ENCODE measurements around the gene PLPP6. TPM values are rescaled to one million over a fixed set of nuclear protein-coding genes. Genes with fewer than 3 reads are reported as not detected.

Gene PLPP6
- total and polyA plus RNA-seq, 8 donors, result 4.8 to 11.5 (median 7.1) TPM

DNA sequence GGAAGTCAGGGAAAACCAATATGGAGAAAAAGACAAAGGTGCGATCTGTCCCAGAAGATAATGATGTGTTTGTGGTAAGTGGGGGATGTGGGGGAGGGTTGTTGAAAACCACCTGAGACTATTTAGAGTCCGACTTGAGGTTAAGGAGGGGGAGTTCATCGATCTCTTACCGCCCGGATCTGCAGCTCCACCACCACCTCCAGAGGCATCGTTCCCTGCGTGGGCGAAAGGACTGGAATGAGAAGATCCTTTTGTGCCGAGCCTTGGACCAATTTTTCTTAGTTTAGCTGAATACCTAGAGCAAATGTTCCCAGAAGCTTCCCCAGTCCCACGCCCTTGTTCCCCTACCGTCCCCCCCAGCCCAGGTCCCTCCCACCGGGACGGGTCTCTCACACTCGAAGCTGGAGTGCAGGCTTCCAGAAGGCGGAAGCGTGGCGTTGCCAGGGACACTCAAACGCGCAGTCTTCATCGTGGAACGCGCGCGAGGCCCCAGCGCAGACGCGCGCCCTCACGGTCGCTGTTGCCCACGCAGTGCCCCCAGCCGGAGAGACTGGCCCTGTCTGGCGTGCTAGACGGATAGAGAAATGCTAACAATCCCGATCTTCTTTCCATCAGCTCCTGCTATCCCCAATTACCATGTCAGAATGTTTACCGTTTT is 4.1 kb downstream of the PLPP6 start, which contains the start of gene SPATA6L:
SPATA6L (minus strand) TSS at position 439 of the 658 bp plus-strand sequence; CDS start at position 209, 230 bp downstream.
- TF ChIP-seq, protein P1, sequence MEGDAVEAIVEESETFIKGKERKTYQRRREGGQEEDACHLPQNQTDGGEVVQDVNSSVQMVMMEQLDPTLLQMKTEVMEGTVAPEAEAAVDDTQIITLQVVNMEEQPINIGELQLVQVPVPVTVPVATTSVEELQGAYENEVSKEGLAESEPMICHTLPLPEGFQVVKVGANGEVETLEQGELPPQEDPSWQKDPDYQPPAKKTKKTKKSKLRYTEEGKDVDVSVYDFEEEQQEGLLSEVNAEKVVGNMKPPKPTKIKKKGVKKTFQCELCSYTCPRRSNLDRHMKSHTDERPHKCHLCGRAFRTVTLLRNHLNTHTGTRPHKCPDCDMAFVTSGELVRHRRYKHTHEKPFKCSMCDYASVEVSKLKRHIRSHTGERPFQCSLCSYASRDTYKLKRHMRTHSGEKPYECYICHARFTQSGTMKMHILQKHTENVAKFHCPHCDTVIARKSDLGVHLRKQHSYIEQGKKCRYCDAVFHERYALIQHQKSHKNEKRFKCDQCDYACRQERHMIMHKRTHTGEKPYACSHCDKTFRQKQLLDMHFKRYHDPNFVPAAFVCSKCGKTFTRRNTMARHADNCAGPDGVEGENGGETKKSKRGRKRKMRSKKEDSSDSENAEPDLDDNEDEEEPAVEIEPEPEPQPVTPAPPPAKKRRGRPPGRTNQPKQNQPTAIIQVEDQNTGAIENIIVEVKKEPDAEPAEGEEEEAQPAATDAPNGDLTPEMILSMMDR (IDR thresholded peaks at IDR 0.05), result no peak
- Histone ChIP-seq H3K27ac (peak within 1 kb of the TSS; percentile 72 to 97 (median 90)), H3K4me3 (peak within 1 kb of the TSS; percentile 26 to 90 (median 64)), H3K9me3 (no peaks in the 10 kb centered on the region), H3K27me3 (no peaks in the 10 kb centered on the region), H3K4me1 (peaks cover 0 to 30% (median 24%) of the 10 kb centered on the region in 3 donors), H3K36me3 (no peaks in the 10 kb centered on the region)
- FAIRE-seq (no peak), DNase-seq (peak; percentile 70 to 86 (median 79)), ATAC-seq (peak; percentile 50 to 78 (median 68))
- intact Hi-C loops (cut with DNase I), result no loop called here
- 0% methylated on average over 36 of the region's 36 CpGs for WGBS, 2 donors

DNA sequence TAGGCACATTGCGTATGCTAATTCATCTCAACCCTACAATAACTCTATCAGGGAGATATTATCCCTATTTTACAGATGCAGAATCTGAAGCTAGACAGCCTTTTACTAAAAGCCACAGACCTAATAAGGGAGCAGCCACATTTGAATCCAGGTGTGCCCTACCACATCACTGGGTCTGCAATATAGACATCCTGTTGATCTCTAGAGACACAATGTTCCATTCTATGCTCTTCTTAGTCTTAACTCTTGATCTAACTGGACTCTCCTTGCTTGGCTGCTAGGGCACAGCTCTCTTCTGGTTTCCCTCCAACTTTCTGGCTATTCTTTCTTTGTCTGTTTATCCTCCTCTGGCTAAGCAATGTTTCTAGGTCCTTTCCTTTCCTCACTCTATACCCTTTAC is 5.6 kb downstream of the PLPP6 start:
- 88 to 93% methylated on average over 1 of the region's 1 CpG for WGBS, 2 donors
- intact Hi-C loops (cut with DNase I), result no loop called here
- no peak for FAIRE-seq
- H3K4me1 ChIP-seq, result peaks cover 0 to 24% (median 18%) of the 10 kb centered on the region in 3 donors
- no peaks in the 10 kb centered on the region for H3K36me3 ChIP-seq
- no peaks in the 10 kb centered on the region for H3K27me3 ChIP-seq
- no peaks in the 10 kb centered on the region for H3K9me3 ChIP-seq
- H3K4me3 ChIP-seq, result no peak overlapping the region
- TF ChIP-seq, protein P1 (IDR thresholded peaks at IDR 0.05), result no peak
- DNase-seq, result no peak
- no peak overlapping the region for H3K27ac ChIP-seq
- ATAC-seq, result no peak

DNA sequence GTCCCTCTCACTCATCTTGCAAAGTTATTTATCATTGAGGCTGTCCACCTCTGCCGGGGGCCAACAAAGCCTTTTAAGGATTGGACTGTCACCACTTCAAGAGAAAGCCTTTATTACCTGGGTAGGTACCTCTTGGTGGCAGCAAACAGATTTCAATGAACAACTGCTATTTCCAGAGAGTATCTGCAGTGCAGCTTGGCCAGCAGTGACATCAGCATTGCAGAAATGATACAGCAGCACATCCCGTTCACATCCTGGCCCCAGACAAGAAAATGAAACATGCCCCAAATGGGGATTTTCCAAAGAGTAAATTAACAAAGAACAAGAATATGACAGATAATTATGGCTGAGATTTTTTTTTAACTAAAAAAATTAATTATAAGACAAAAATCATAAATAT is 6.5 kb downstream of the PLPP6 start:
- Histone ChIP-seq H3K4me1 (peaks cover 0 to 23% (median 18%) of the 10 kb centered on the region in 3 donors), H3K4me3 (no peak overlapping the region), H3K9me3 (no peaks in the 10 kb centered on the region), H3K36me3 (no peaks in the 10 kb centered on the region), H3K27ac (no peak overlapping the region), H3K27me3 (no peaks in the 10 kb centered on the region)
- 77 to 90% methylated on average over 2 of the region's 2 CpGs for WGBS, 2 donors
- FAIRE-seq, result no peak
- TF ChIP-seq, protein P1 (IDR thresholded peaks at IDR 0.05), result no peak
- intact Hi-C loops (cut with DNase I), result no loop called here
- no peak for DNase-seq
- no peak for ATAC-seq

DNA sequence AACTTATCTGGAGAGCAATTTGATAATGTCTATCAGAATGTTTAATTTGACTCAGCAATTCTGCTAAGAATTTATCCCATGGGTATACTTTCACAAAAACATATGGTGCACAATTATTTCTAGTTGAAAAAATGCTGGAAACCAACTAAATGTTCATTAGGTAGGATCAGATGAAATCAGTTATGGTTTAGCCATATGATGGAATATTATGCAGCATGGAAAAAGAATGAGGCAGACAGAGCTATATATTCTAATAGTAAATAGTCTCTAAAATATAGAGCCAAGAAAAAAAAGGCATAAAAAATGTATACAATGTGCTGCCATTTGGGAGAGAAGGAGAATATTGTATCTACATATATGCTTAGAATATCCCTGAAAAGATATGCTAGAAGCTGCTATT is 7.8 kb downstream of the PLPP6 start:
- TF ChIP-seq, protein P1 (IDR thresholded peaks at IDR 0.05), result no peak
- intact Hi-C loops (cut with DNase I), result no loop called here
- Histone ChIP-seq H3K27ac (no peak overlapping the region), H3K4me1 (peaks cover 0 to 10% (median 8%) of the 10 kb centered on the region in 3 donors), H3K36me3 (no peaks in the 10 kb centered on the region), H3K27me3 (no peaks in the 10 kb centered on the region), H3K9me3 (no peaks in the 10 kb centered on the region), H3K4me3 (no peak overlapping the region)
- DNase-seq, result no peak
- no peak for ATAC-seq
- FAIRE-seq, result no peak

DNA sequence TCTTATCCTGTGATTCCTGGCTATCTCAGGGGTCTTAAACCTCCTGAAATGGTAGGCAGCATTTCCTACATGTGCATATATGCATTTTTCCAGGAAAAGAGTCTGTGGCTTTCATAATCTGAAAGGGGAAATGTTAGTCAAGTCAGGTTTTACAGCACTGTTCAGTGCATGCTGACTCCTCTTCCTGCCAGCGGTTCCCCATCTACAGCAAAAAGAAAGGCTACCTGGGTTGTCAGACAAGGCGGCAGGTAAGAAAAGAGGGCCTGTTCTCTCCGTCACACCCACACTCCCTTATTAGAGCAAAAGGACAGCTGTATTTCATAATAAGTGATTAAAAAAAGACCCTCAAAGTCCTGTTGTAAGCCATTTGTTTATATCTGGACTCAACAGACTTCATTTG is 8.5 kb downstream of the PLPP6 start:
- ATAC-seq, result no peak
- TF ChIP-seq, protein P1 (IDR thresholded peaks at IDR 0.05), result no peak
- H3K4me3 ChIP-seq, result no peak overlapping the region
- no peaks in the 10 kb centered on the region for H3K9me3 ChIP-seq
- H3K4me1 ChIP-seq, result peaks cover 0 to 7% (median 7%) of the 10 kb centered on the region in 3 donors
- no peak overlapping the region for H3K27ac ChIP-seq
- no peak for DNase-seq
- intact Hi-C loops (cut with DNase I), result no loop called here
- no peak for FAIRE-seq
- H3K36me3 ChIP-seq, result no peaks in the 10 kb centered on the region
- WGBS, 2 donors, result 91 to 100% methylated on average over 3 of the region's 3 CpGs
- no peaks in the 10 kb centered on the region for H3K27me3 ChIP-seq
